Duodenal mucosa (tissue), 2 donors: ENCODE results near the gene ADAMTS10.

Source experiments
- H3K27ac ChIP-seq: one replicate; pipeline ENCODE4 v1.7.0; 2013; ENCODE audit warnings: low read depth, low read length
- H3K27me3 ChIP-seq, 2 donors: one replicate each; pipeline ENCODE4 v1.7.0; 2013; ENCODE audit warnings: low read length in 2 of 2, control low read depth in 1 of 2; ENCODE audit not compliant: insufficient read depth in 2 of 2, control insufficient read depth in 1 of 2
- H3K36me3 ChIP-seq, 2 donors: one replicate each; pipeline ENCODE4 v1.7.0; 2013; ENCODE audit warnings: low read length in 2 of 2, control low read depth in 1 of 2; ENCODE audit not compliant: insufficient read depth in 2 of 2, control insufficient read depth in 1 of 2
- H3K4me1 ChIP-seq, 2 donors: one replicate each; pipeline ENCODE4 v1.7.0; 2013; ENCODE audit warnings: low read length in 2 of 2, control low read depth in 1 of 2; ENCODE audit not compliant: insufficient read depth in 2 of 2, control insufficient read depth in 1 of 2
- H3K4me3 ChIP-seq, 2 donors: one replicate each; pipeline ENCODE4 v1.7.0; 2013; ENCODE audit warnings: low read length in 2 of 2, low read depth in 1 of 2
- H3K9ac ChIP-seq, 2 donors: one replicate each; pipeline ENCODE4 v1.7.0; 2013; ENCODE audit warnings: low read length in 2 of 2, low read depth in 1 of 2
- H3K9me3 ChIP-seq, 2 donors: one replicate each; pipeline ENCODE4 v1.7.0; 2013; ENCODE audit warnings: low read length in 2 of 2, control low read depth in 1 of 2; ENCODE audit not compliant: control insufficient read depth in 1 of 2

ADAMTS10 gene

DNA sequence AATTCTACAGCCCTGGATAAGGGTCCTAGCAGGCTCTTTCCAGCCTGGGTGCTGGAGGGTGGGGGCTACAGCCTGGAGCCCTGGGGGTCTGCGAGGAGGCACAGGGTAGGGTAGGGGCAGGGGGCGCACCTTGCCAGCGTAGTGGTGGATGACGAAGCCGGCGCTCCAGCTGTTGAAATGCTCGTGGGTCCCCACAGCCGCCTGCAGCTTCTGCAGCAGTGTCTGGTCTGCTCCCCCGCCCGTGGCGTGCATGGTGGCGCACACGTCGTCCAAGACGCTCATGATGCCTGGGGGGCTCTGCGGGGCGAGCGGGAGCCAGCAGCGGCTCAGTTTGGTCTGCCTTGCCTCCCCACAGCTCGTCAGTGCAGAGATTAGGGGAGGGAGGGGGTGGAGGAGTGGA lies 66.3 kb downstream of the ADAMTS10 start:
- Histone ChIP-seq H3K4me1 (no peaks in the 10 kb centered on the region), H3K4me3 (no peak overlapping the region), H3K36me3 (peaks cover 0 to 11% of the 10 kb centered on the region in 2 donors), H3K27ac (no peak overlapping the region), H3K9me3 (no peaks in the 10 kb centered on the region), H3K27me3 (no peaks in the 10 kb centered on the region), H3K9ac (no peak overlapping the region)

DNA sequence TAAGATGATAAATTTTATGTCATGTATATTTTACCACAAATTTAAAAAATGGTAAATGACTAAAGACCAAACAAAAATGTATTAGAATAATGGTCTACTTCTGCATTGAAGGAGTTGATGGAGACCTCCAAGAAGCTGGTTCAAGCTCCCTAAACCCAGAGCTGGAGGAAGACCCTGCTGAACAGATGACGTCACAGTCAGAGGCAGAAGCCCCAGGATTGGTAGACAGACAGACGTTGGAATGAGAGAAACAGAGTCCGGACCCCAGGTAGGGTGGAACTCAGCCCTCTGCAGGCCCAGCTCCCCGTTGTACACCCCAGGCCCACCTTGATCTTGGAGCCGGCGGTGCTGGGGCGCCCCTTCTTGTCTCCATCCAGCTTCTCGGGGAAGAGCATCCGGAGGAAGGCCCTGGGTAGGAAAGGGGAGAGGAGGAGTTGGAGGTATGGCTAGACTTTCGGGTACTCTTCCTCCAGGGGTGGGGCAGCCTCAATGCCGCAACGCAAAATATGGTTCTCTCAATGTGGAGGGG lies 70.8 kb downstream of the ADAMTS10 start:
- H3K36me3 ChIP-seq: peaks cover 0 to 5% of the 10 kb centered on the region in 2 donors

DNA sequence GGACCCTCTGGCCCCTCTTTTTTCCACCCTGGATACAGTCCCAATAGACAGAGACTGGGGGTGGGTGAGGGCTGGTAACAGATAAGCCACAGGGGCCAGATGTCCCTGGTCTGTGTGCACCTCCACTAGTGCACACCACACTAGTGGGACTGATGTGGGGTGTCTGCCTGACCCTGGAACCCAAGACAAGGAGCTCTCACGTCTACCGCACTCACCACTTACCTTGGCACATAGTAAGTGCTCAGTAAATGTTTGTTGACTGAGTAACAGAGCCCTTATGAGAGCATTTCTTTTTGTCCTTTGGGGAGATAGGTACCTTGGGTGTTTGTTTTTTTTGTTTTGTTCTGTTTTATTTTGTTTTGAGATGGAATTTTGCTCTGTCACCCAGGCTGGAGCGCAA lies 73.4 kb downstream of the ADAMTS10 start:
- no peaks in the 10 kb centered on the region for H3K9me3 ChIP-seq
- H3K4me1 ChIP-seq: peaks cover 0 to 5% of the 10 kb centered on the region in 2 donors
- no peaks in the 10 kb centered on the region for H3K27me3 ChIP-seq
- peaks cover 0 to 5% of the 10 kb centered on the region in 2 donors for H3K36me3 ChIP-seq
- no peak overlapping the region for H3K27ac ChIP-seq
- no peak overlapping the region for H3K9ac ChIP-seq
- no peak overlapping the region for H3K4me3 ChIP-seq

More for the DNA sequence above, 70.8 kb downstream of the ADAMTS10 start:
- Histone ChIP-seq H3K9me3 (no peaks in the 10 kb centered on the region), H3K27ac (no peak overlapping the region), H3K4me1 (no peaks in the 10 kb centered on the region), H3K9ac (no peak overlapping the region), H3K27me3 (no peaks in the 10 kb centered on the region), H3K4me3 (no peak overlapping the region)

DNA sequence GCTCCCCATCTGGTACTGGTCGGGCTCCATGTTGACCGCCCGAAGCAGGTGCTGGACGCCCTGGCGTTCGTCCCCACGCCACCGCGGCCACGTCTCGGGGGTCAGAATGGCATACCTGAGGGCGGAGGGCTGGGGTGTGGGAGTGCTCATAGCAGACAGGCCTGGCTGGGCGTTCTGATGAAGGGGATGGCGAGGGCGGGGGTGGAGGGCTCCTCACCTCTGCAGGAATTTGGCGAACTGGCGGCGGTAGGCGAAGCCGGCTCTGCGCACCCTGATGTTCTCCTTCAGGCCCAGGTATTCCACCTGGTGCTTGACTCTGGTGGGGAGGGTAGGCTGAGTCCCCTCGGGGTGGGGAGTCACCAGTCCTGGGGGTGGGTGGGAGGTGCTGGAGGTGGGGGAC lies 74.2 kb downstream of the ADAMTS10 start:
- no peaks in the 10 kb centered on the region for H3K27me3 ChIP-seq
- H3K4me3 ChIP-seq: no peak overlapping the region
- no peaks in the 10 kb centered on the region for H3K9me3 ChIP-seq
- H3K9ac ChIP-seq: no peak overlapping the region
- peaks cover 0 to 7% of the 10 kb centered on the region in 2 donors for H3K4me1 ChIP-seq
- no peak overlapping the region for H3K27ac ChIP-seq
- H3K36me3 ChIP-seq: peaks cover 0 to 8% of the 10 kb centered on the region in 2 donors

DNA sequence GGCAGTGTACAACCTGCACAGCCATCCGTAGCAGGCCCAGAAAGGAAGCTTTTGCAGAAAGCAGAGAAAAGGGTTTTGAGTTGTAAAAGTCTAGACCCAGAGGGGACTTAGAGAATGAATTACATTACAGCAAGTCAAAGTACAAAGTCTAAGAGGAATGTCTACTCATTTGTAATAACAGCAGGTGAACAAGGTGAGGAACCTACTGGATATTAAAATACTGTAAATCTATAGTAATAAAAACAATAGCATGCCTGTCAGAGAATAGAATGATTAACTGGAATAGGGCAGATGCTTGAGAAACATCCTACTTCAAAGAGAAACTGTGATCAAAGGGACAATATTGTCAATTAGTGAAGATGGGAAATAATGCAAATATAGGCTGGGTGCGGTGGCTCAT lies 78.3 kb downstream of the ADAMTS10 start:
- H3K36me3 ChIP-seq: peaks cover 0 to 21% of the 10 kb centered on the region in 2 donors
- no peaks in the 10 kb centered on the region for H3K9me3 ChIP-seq
- no peak overlapping the region for H3K9ac ChIP-seq
- no peak overlapping the region for H3K27ac ChIP-seq
- H3K27me3 ChIP-seq: no peaks in the 10 kb centered on the region
- H3K4me3 ChIP-seq: no peak overlapping the region
- H3K4me1 ChIP-seq: peaks cover 12 to 16% of the 10 kb centered on the region in 2 donors

DNA sequence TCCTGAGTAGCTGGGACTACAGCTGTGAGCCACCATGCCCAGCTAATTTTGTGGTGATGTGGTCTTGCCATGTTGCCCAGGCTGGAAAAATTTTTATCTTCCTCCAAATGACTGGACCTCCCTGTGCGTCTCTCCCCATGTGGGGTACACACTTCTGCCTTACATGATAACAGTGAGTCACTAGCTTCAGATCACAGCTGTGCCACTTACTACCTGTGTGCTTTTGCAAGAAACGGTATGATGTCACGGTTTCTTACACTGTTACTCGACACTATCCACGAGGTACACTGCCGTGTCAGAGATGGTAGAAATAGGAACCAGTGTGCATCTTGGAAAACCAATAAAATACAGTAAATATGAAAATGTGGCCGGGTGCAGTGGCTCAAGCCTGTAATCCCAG lies 79.0 kb downstream of the ADAMTS10 start:
- H3K4me3 ChIP-seq: no peak overlapping the region
- no peaks in the 10 kb centered on the region for H3K27me3 ChIP-seq
- H3K36me3 ChIP-seq: peaks cover 0 to 24% of the 10 kb centered on the region in 2 donors
- H3K27ac ChIP-seq: no peak overlapping the region
- H3K9me3 ChIP-seq: no peaks in the 10 kb centered on the region
- no peak overlapping the region for H3K9ac ChIP-seq
- H3K4me1 ChIP-seq: peaks cover 16 to 19% of the 10 kb centered on the region in 2 donors
